Measurements from ENCODE around the gene NPHP1. TPM values are rescaled to one million over a fixed set of nuclear protein-coding genes. Genes with fewer than 3 reads are reported as not detected.

Gene NPHP1
- total RNA-seq, 4 donors from 2014 or later = 0.55 to 0.95 (median 0.60) TPM; not detected in 1

- no peaks in the 10 kb centered on the region for H3K4me1 ChIP-seq
- no peak for TF ChIP-seq CTCF (IDR thresholded peaks at IDR 0.05)
- no peak for TF ChIP-seq POLR2AphosphoS5 (IDR thresholded peaks at IDR 0.05)
- TF ChIP-seq POLR2A (IDR thresholded peaks at IDR 0.05) = no peak
- TF ChIP-seq EP300 (IDR thresholded peaks at IDR 0.05; ENCODE audit: low read depth) = no peak
- DNase-seq = no peak
- 79 to 82% methylated on average over 1 to 2 of the region's 2 CpGs for WGBS, 2 donors (ENCODE audit: low coverage in 1 of 2)
- intact Hi-C loops (cut with DNase I; ENCODE audit: low total_unique reads) (no loop called here), in situ Hi-C loops (cut with MboI; ENCODE audit: low pct_ligation_motif_present in 1 of 4, low pct_unique_long_range_greater_than_20kb in 1 of 4, low sequenced_read_pairs in 3 of 4) (no loop called here)
- no peak overlapping the region for H3K4me3 ChIP-seq
- H3K9me3 ChIP-seq = no peaks in the 10 kb centered on the region
- H3K27ac ChIP-seq = no peak overlapping the region
- no peaks in the 10 kb centered on the region for H3K27me3 ChIP-seq
- H3K36me3 ChIP-seq = no peaks in the 10 kb centered on the region
Observed at GRCh38 chr2:110131166-110131565, 73.6 kb downstream of the NPHP1 start.

- DNase-seq = no peak
- H3K9me3 ChIP-seq = no peaks in the 10 kb centered on the region
- intact Hi-C loops (cut with DNase I; ENCODE audit: low total_unique reads) (no loop called here), in situ Hi-C loops (cut with MboI; ENCODE audit: low pct_ligation_motif_present in 1 of 4, low pct_unique_long_range_greater_than_20kb in 1 of 4, low sequenced_read_pairs in 3 of 4) (no loop called here)
- no peaks in the 10 kb centered on the region for H3K36me3 ChIP-seq
- H3K4me1 ChIP-seq = no peaks in the 10 kb centered on the region
- TF ChIP-seq POLR2A (IDR thresholded peaks at IDR 0.05) (no peak), POLR2AphosphoS5 (IDR thresholded peaks at IDR 0.05) (no peak), CTCF (IDR thresholded peaks at IDR 0.05) (no peak), EP300 (IDR thresholded peaks at IDR 0.05; ENCODE audit: low read depth) (no peak)
- H3K4me3 ChIP-seq = no peak overlapping the region
- H3K27me3 ChIP-seq = no peaks in the 10 kb centered on the region
- 77 to 92% methylated on average over 2 of the region's 2 CpGs for WGBS, 2 donors (ENCODE audit: low coverage in 1 of 2)
- no peak overlapping the region for H3K27ac ChIP-seq
Observed at GRCh38 chr2:110130757-110131156, 74.1 kb downstream of the NPHP1 start.

GRCh38 chr2:110126906-110127305 is 77.9 kb downstream of the NPHP1 start:
- Histone ChIP-seq H3K27ac (no peak overlapping the region), H3K36me3 (no peaks in the 10 kb centered on the region), H3K4me3 (no peak overlapping the region), H3K4me1 (no peaks in the 10 kb centered on the region), H3K27me3 (no peaks in the 10 kb centered on the region), H3K9me3 (no peaks in the 10 kb centered on the region)
- DNase-seq = no peak
- in situ Hi-C loops (cut with MboI; ENCODE audit: low pct_ligation_motif_present in 1 of 4, low pct_unique_long_range_greater_than_20kb in 1 of 4, low sequenced_read_pairs in 3 of 4) = no loop called here
- 29 to 61% methylated on average over 1 to 2 of the region's 2 CpGs for WGBS, 2 donors (ENCODE audit: low coverage in 1 of 2)
- TF ChIP-seq POLR2AphosphoS5 (IDR thresholded peaks at IDR 0.05) (no peak), EP300 (IDR thresholded peaks at IDR 0.05; ENCODE audit: low read depth) (no peak), POLR2A (IDR thresholded peaks at IDR 0.05) (no peak), CTCF (IDR thresholded peaks at IDR 0.05) (no peak)
- intact Hi-C loops (cut with DNase I; ENCODE audit: low total_unique reads) = no loop called here

GRCh38 chr2:110126086-110126773 is 78.6 kb downstream of the NPHP1 start:
- TF ChIP-seq EP300 (IDR thresholded peaks at IDR 0.05; ENCODE audit: low read depth) (no peak), POLR2A (IDR thresholded peaks at IDR 0.05) (no peak)
- WGBS, 2 donors (ENCODE audit: low coverage in 1 of 2) = 76 to 82% methylated on average over 4 of the region's 4 CpGs
- intact Hi-C loops (cut with DNase I; ENCODE audit: low total_unique reads) = no loop called here

More at GRCh38 chr2:110126086-110126773, 78.6 kb downstream of the NPHP1 start:
- no peaks in the 10 kb centered on the region for H3K4me1 ChIP-seq
- no peaks in the 10 kb centered on the region for H3K36me3 ChIP-seq
- H3K27ac ChIP-seq = no peak overlapping the region
- no peaks in the 10 kb centered on the region for H3K9me3 ChIP-seq
- no peak for DNase-seq
- in situ Hi-C loops (cut with MboI; ENCODE audit: low pct_ligation_motif_present in 1 of 4, low pct_unique_long_range_greater_than_20kb in 1 of 4, low sequenced_read_pairs in 3 of 4) = no loop called here
- H3K27me3 ChIP-seq = no peaks in the 10 kb centered on the region
- no peak overlapping the region for H3K4me3 ChIP-seq

Data from transverse colon (tissue), 4 donors.